GM12801 (cell line): ENCODE data around the gene PADI1.

Experiments used
- CTCF ChIP-seq: IDR thresholded peaks from one replicate; pipeline ENCODE4 v1.5.1; 2011; ENCODE audit warnings: control low read depth; ENCODE audit not compliant: insufficient read length; ENCODE audit errors: extremely low read depth

PADI1 gene

GRCh38 chr1:17229379-17229778 lies 24.5 kb downstream of the PADI1 start:
- no peak for TF ChIP-seq CTCF

GRCh38 chr1:17230106-17230505 lies 25.2 kb downstream of the PADI1 start:
- TF ChIP-seq CTCF, result no peak

- no peak for TF ChIP-seq CTCF
Observed at GRCh38 chr1:17230671-17231310, 25.9 kb downstream of the PADI1 start.

GRCh38 chr1:17232759-17233661 lies 28.1 kb downstream of the PADI1 start:
- TF ChIP-seq CTCF, result no peak

- TF ChIP-seq CTCF, result no peak
Observed at GRCh38 chr1:17233675-17234320, 28.9 kb downstream of the PADI1 start.

GRCh38 chr1:17234405-17234804 lies 29.5 kb downstream of the PADI1 start:
- no peak for TF ChIP-seq CTCF

- no peak for TF ChIP-seq CTCF
Observed at GRCh38 chr1:17235135-17235885, 30.4 kb downstream of the PADI1 start.
